ENCODE results near the gene IRAK1BP1. TPM values are rescaled to one million over a fixed set of nuclear protein-coding genes. Genes with fewer than 3 reads are reported as not detected.
A peak's percentile ranks its signal among the peaks of the same experiment; 100 is the strongest.
"Not testable (repeated sequence)": the region's sequence is repeated elsewhere in the genome, so short reads cannot be mapped to it uniquely, and the experiment has no call there.

The IRAK1BP1 gene
- total RNA-seq = 3.5 and 8.1 TPM in 2 replicates

- DNase-seq (ENCODE audit: low read depth) = peak; percentile 68
These were observed at the start of gene IRAK1BP1 for GRCh38 chr6:78867370-78868040. TSS of gene IRAK1BP1 (plus strand) at chr6:78867551. CDS start at chr6:78867577, 26 bp downstream.

DNA sequence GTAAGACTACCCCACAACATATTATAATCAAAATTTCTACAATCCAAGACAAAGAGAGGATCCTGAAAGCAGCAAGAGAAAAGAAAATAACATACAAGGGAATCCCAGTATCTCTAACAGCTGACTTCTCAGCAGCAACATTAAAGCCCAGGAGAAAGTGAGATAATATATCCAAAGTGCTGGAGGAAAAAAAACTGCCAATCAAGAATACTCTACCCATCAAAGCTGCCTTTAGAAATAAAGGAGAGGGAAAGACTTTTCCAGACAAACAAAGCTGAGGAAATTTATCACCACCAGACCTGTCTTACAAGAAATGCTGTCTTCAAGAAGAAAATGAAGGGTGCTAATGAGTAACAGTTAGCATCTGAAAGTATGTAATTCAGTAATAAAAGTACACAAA, 43.3 kb upstream of the IRAK1BP1 start:
- no peak for DNase-seq (ENCODE audit: low read depth)

DNA sequence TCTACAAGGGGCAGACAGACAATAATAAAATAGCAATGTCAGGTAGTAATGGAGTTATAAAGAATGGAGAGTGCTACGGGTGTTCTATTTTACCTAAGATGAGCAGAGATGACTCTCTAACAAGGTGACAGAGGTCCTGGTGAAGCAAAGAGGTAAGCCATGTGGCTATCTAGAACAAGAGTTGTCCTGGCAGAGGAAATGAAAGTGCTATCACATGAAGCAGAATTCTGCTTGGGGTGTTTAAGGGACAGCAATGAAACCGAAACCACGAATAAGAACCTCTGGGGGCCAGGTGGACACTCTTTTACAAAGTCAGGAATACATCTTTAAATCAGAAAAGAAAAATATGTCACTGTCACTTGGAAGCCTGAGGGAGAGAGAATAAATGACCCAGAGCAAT, 37.9 kb upstream of the IRAK1BP1 start:
- no peak for DNase-seq (ENCODE audit: low read depth)

DNA sequence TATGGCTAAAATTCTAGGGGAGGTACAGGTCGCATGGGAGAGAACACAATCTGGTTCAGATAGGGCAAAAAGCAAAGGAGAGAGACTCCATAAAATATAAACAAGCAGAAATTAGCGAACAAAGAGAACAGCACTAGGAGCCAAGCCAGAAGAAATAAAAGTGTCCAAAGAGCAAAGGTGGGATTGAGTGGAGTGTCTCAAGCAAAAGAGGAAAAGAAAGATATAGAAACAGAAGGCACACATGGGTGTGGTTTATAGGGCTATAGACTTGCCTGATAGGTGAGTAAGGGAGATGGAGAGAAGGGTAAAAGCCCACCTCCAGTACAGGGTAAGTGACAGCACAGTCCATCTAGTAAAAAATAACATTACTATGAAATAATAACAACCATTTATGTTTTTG, 36.5 kb upstream of the IRAK1BP1 start:
- no peak for DNase-seq (ENCODE audit: low read depth)

- DNase-seq (ENCODE audit: low read depth) = no peak
These were observed 35.9 kb upstream of the IRAK1BP1 start for GRCh38 chr6:78831492-78831891.

DNA sequence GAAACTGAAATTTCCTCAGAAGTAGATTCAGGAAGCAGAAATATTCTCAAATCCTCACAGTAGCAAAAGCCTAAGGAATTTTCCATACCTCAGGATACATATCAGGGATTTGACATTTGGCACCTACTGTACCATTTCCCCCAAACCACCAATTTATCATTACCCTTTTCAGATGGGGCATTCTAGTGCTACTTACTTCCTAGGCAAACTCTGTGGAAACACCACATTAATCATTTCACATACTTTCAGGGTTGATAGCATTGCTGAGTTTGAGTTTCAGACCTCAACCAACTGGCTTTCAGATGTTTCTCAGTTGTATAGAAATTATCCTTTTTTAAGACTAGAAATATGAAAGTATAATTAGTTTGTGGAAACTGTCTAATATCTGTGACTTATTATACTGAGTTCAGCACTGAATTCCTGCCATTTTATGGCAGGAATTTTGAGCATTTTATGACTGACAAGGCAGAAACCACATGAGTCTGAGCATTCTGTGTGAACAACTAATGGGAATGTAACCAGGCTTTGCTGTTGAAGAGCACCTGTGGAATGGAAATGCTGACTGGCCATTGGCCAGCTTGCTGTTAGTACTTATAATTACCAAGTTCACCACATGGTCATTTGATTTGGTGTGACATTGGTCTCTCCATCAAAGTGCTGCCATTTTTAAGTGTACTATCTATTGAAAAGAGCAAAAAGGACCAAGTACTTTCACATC, 35.1 kb upstream of the IRAK1BP1 start:
- DNase-seq (ENCODE audit: low read depth) = no peak

DNA sequence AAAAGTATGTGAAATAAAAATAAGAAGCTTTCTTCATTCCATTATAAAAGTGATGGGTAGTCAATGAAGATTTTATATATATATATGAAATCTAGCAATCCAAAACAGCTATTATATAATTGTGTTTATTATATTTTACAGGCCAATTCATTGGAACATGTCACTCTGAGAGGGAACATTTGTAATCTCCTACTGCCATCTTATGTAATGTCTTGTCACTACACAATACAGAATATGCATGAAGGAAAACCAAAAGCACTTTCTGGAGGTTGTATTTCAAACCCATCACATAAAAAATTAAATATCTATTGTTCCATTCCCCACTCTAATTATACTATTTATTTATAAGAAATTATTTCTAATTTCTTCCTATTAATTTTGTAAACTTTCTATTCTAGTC, 31.5 kb upstream of the IRAK1BP1 start:
- no peak for DNase-seq (ENCODE audit: low read depth)

DNA sequence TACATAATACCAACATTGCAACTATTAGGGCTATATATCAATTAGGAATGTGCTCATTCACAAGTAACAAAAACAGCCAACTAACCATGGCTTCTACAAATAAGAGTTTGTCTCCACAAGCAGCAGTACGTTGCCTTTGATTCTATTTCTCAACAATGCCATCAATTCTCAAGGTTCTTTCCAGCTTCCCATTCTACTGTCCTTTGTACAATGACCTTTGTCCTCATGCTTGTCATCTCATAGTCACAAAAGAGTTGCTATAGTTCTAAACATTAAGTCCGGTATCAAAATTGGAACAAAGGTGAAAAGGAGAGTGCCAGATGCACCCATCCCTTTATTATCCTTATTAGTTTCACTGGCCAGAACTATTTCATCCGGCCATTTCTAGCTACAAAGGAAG, 30.8 kb upstream of the IRAK1BP1 start:
- no peak for DNase-seq (ENCODE audit: low read depth)

- DNase-seq (ENCODE audit: low read depth) = no peak
These were observed 26.2 kb upstream of the IRAK1BP1 start for GRCh38 chr6:78841111-78841510.

DNA sequence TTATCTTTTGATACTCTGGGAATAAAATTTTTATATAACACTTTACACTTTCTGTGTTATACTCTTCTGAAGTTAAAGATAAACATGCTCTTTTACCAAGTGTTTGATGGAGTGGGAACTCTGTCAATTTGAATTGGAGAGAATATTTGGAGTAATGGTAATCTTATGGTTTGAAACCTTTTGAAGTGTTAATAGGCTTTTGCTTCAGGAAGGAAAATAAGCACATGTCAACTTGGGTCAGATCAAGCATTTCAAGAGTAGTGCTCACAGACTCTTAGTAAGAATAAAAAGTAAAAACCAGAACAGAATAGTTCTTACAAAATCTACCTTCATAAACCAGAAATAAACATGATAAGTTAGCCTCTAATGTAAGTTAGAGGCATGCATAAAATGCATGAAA, 24.4 kb upstream of the IRAK1BP1 start:
- no peak for DNase-seq (ENCODE audit: low read depth)

DNA sequence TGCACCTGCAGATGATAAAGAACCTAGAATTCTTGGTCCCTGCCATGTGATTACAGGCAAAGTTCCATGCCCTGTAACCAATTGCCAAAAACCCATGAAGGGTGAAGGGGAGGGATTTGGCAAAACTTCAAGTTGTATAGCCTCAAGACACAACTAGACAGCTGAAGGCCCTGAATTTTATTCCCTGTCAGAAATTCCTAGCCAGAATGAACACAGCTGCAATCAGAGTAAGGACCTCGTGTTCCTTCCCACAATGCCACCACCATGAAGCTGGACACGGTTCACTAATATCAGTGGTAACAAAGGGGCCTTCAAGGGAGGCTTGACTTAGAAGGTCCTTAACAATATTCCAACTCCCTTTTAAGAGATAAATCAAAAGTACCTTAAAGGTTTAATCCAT, 22.5 kb upstream of the IRAK1BP1 start:
- DNase-seq (ENCODE audit: low read depth) = peak; percentile 41

DNA sequence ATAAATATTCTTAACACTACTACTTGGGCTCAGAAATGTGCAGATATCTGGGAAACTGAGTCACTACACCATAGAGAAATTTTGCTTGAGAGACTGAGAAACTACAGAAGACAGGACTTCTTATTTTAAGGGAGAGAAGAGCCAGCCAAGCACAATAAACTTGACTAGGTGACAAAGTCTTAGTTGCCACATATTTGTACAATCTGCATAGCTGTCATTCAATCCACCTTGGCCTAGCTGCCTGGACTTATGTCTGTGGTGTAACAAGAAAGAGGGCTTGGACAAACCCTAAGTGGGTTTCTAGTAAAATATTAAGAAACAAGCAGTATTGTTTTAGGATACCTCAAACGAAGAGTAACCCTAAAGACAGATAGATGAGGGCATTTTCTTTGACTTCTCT, 21.8 kb upstream of the IRAK1BP1 start:
- DNase-seq (ENCODE audit: low read depth) = no peak

GRCh38 chr6:78850621-78851020, 16.7 kb upstream of the IRAK1BP1 start:
- peak; percentile 13 for DNase-seq (ENCODE audit: low read depth)

GRCh38 chr6:78851156-78851555, 16.2 kb upstream of the IRAK1BP1 start:
- no peak for DNase-seq (ENCODE audit: low read depth)

GRCh38 chr6:78854546-78854945, 12.8 kb upstream of the IRAK1BP1 start:
- DNase-seq (ENCODE audit: low read depth) = no peak

- not testable (repeated sequence) for DNase-seq (ENCODE audit: low read depth)
These were observed 8.9 kb upstream of the IRAK1BP1 start for GRCh38 chr6:78858339-78858938.

DNA sequence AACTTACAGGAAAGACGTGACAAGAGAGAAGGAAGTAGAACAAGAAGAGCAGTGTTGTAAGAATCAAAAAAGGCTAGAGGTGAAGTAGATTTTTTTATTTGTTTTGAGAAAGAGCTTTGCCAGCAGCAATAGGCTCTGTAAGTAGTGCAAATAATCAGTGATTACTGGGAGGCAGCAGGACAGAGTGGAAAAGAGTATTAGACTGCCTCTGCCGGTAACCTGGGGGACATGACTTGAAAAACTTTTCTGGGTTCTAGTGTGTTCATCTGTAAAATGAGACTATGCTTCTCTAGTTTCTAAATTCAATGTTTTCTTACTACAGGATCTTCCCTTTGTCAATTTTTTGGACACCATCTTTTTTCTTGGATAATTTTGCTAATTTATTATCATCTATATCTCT, 5.8 kb upstream of the IRAK1BP1 start:
- no peak for DNase-seq (ENCODE audit: low read depth)

DNA sequence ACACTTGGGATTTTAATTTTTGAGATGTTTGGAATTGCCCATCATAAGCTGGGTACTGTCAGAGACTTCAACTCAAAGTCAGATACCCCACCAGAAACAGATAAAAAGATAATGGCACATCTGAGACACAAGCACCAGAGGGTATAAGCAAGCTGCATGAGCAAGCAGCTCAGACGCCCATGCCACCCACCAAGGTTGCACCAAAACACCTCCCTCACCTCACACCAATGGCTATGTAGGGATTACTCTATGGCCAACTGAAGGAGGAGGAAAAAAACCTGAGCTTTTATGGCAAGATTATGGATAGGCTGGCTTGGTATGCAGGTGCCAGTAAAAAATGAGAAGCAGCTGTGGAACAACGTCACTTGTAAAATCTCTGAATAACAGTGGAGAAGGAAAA, 3.8 kb upstream of the IRAK1BP1 start:
- no peak for DNase-seq (ENCODE audit: low read depth)

- no peak for DNase-seq (ENCODE audit: low read depth)
These were observed 2.4 kb upstream of the IRAK1BP1 start for GRCh38 chr6:78864957-78865356.

DNA sequence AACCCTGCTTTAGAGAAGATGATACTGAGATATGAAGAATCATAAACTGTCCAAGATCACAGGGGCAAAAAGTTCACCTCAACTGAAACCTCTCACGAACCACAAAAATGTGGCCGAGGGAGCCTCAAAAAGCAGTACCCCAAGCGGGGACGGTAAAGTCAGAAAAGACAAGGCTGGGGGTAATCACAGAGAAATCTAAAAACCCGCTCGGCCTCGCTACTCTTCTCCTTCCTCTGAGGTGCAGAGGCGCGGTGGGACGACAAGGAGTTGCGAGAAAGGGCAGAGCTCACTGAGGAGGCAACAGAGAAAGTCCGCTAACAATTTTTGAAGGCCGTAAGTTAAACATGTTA, 356 bp upstream of the IRAK1BP1 start:
- no peak for DNase-seq (ENCODE audit: low read depth)

DNA sequence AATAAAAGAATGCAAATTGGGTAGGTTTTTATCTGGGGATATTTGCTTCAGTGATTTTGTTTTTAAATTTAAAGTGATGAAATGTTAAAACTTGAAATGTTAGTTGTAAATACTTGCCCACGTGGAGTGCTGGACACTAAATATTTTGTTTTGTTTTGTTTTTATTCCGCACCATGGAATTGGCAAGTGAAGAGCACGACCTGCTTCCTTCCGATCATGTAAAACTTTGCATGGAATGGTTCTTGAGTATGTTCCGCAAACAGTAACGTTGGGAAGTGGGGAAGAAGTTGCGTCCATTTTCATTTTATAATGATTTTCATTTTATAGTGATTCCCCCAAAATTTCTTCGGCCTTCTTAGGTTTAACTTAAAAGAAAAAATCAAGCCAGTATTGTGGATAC, 765 bp downstream of the IRAK1BP1 start:
- no peak for DNase-seq (ENCODE audit: low read depth)

DNA sequence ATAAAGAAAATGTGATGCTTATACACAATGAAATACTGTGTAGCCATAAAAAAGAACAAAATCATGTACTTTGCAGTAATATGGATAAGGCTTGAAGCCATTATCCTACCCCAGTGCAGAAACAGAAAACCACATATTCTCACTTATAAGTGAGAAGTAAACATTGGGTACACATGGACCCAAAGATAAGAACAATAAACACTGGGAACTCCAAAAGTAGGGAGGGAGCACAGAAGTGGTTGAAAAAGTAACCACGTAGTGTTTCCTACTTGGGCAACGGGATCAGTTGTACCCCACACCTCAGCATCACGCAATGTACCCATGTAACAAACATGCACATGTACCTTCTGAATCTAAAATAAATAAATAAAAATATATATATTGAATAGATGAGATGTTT, 8.2 kb downstream of the IRAK1BP1 start:
- DNase-seq (ENCODE audit: low read depth) = no peak

DNA sequence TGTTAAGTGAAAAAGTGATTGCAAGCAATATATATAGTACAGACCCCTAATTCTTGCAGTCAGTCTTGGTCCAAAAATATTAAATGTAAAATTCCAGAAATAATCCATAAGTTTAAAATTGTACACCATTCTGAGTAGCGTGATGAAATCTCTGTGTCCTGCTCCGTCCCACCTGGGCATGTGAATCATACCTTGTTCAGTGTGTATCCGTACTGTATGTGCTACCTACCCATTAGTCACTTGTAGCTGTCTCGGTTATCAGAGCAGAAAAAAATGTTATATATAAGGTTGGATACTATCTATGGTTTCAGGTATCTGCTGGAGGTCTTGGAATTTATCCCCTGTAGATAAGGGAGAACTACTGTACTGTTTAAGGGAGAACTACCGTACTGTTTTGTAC, 16.3 kb downstream of the IRAK1BP1 start:
- DNase-seq (ENCODE audit: low read depth) = no peak
